MM.1S (cell line): Measurements from ENCODE around the gene MKNK1.

Source experiments
- EZH2 ChIP-seq: fragments of 300-600 bp; sonication (generic); optimal IDR thresholded peaks from 2 replicates; pipeline ENCODE3; 2017; ENCODE audit warnings: low read depth, mild to moderate bottlenecking, antibody characterized with exemption, low read length, mixed read lengths
- TF ChIP-seq, protein P1 (sequence below): fragments of 300-600 bp; sonication (generic); IDR thresholded peaks from 2 replicates; pipeline ENCODE4 v1.5.1; 2016; ENCODE audit warnings: antibody characterized with exemption, low read length, mixed read lengths

DNA sequence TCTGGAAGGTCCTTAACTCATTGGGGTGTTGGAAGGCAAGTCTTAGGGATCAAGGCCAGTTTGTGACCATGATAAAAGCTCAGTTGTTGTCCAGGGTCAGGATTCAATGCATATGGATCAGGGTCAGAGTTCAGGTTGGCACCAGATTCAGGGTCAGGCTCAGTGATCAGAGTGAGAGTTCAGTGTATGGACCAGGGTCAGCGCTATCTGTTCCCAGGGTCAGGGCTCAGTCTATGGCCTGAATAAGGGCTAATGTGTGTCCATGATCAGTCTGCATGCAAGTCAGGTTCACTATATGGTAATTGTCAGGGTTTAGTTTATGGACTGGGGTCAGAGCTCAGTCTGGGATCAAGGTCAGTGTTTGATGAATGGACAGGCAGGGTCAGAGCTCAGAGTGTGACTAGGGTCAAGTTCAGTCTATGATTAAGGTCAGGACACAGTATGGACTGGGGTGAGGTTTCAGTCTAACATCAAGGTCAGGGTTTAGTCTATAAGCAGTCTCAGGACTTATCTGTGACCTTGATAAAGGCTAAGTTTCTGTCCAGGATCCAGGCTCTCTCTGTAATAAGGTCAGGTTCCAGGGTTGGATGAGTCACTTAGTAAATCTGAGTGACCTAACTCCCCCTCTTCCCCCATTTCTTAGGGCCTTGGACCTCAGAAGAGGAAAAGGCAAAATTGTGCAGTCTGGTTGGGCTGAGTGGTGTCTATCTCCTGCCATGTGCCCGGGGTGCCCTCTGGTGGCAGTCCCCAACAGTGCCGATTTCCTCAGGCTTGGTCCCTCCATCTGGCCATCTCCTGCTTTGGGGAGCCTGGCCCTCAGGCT, 76.4 kb downstream of the MKNK1 start:
- TF ChIP-seq EZH2: no peak
- TF ChIP-seq, protein P1, sequence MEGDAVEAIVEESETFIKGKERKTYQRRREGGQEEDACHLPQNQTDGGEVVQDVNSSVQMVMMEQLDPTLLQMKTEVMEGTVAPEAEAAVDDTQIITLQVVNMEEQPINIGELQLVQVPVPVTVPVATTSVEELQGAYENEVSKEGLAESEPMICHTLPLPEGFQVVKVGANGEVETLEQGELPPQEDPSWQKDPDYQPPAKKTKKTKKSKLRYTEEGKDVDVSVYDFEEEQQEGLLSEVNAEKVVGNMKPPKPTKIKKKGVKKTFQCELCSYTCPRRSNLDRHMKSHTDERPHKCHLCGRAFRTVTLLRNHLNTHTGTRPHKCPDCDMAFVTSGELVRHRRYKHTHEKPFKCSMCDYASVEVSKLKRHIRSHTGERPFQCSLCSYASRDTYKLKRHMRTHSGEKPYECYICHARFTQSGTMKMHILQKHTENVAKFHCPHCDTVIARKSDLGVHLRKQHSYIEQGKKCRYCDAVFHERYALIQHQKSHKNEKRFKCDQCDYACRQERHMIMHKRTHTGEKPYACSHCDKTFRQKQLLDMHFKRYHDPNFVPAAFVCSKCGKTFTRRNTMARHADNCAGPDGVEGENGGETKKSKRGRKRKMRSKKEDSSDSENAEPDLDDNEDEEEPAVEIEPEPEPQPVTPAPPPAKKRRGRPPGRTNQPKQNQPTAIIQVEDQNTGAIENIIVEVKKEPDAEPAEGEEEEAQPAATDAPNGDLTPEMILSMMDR: peak; percentile 94
